Activated CD8-positive, alpha-beta memory T cell treated with anti-CD3 and anti-CD28 coated beads, Interleukin-2, amount 50 U/mL, for 48 hours (primary cell): ENCODE measurements around the gene AK3.

Source experiments
- DNase-seq: peaks from one replicate; pipeline ENCODE4 v3.0.0-alpha.2; 2020

Gene AK3

DNA sequence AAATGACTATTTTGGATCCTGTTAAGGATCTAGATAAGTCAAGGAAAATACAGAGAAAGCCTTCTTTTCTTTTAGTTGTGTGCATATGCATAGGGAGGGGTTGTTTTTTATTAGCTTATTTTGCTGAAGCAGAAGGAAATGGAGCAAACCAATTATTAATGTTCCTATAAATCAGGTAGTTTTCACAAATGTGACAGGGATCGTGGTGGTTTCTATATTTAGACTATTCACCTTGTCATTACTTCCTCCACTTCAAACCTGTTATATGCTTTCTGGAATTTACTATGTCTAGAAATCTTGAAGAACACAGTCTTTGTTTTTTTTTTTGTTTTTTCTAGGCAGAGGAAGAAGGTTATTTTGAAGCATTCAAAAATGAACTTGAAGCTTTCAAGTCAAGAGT lies 39.5 kb downstream of the AK3 start:
- DNase-seq = no peak

DNA sequence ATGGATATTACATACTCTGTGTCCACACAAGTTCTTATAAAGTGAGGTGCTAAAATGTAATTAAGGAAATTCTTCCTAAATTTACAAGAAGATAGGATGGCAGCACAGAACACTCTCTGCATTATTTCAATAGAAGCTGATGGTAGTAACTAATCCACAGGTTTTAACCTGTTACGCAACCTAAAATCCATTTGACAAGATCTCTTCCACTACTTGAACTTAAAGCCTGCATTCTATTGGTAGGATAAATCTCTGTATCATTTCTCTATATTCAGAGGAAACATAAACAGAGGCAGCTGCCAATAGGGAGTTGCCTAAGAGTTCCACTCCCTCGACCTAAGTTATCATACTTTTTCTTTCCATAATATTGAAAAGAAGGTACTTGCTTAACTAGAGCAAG lies 40.1 kb downstream of the AK3 start:
- no peak for DNase-seq

DNA sequence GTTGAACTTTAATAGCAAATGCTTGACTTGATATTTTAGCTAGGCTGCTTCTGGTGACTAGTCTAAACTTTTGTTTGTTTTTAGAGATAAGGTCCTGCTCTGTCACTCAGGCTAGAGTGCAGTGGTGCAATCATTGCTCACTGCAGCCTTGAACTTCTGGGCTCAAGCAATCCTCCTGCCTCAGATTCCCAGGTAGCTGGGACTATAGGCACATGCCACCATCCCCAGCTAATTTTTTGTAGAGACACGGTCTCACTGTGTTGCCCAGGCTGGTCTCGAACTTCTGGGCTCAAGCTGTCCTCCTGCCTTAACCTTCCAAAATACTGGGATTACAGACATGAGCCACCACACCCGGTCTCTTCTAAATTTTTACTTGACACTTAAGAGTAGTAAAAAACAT lies 40.9 kb downstream of the AK3 start:
- DNase-seq = no peak

DNA sequence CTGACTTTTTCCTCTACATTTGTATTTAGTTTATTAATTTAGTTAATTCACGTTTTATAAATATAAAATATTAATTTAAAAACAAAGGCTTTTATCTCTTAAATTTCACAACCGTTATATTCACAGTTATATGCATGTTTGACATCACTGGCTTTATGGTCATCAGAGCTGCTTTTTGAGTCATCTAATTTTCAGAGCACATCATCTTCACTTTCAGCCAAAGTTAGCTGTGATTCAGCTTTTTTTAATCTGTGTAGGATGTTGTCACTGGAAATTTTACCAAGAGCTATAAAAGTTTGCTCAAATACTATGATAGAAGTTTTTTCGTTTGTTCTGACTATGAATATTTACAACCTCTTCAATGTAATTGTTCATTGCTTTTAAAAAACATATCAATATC lies 49.2 kb downstream of the AK3 start:
- DNase-seq = no peak

DNA sequence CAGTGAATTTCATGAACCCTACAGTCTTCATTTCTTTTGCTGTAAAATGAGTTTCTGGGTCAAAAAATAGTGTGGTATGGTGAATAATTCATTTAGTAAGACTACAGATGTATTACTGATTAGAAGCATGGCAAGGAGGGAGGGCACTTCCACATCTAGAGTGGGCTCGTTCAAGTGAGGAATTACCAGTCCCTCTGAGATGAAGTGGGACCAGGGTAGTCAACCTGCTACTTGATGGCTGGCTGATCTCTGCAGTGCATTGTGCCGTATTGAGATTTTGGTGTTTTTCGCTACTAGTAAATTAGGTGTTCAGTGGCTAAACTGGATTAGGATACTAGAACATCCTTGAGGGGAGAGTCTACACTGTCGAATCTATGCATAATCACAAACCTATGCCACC lies 50.9 kb downstream of the AK3 start:
- no peak for DNase-seq

DNA sequence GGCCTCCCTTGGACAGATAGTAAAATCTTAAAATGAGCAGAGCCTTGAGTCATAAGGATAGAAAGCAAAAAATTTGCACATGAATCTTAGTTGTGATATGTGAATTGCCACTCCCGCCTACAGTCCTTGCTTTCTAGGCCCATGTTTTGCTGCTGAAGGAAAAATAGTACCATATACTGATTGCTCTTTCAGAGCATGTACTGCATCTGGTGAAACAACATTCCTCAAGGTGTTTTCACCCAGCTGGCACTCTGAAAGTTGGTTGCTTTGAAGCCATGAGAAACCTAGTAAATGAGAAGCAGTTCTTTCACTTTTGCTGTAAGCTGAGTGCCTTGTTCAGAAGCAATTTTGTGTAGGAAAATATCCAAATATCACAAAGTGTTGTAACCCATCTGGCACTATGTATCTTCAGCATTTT lies 51.3 kb downstream of the AK3 start:
- no peak for DNase-seq

DNA sequence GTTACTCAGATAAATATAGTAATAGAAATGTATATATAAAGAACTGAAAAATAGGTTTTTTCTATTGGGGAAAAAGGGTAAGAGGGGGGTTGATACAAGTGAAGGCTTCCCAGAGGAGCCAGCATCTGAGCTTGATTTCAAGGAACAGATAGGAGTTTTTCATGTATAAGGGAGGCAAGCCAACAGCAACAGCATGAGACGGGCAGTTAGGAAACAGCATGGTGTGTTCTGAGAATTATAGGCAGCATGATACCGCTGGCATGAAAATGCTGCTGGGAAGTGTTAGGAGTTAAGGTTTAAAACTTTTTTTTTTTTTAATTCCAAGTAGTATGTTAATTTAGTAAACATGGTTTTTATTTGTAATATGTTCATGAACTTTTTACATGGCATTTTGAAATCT lies 52.0 kb downstream of the AK3 start:
- no peak for DNase-seq

DNA sequence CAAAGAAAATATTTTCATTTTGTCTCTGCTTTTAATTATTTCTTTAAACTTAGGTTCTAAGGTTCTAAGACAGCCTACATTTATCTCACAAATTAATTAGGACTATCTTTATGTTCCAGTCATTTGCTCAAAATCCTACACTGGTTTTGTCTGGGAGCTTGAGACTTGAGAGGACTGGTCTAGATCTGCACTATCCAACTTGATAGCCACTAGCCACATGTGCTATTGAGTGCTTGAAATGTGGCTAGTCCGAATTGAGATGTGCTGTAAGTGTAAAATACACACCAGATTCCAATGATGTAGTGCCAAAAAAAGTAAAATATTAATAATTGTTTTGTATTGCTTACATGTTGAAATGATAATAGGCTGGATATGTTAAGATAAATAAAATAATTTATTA lies 54.4 kb downstream of the AK3 start:
- no peak for DNase-seq

DNA sequence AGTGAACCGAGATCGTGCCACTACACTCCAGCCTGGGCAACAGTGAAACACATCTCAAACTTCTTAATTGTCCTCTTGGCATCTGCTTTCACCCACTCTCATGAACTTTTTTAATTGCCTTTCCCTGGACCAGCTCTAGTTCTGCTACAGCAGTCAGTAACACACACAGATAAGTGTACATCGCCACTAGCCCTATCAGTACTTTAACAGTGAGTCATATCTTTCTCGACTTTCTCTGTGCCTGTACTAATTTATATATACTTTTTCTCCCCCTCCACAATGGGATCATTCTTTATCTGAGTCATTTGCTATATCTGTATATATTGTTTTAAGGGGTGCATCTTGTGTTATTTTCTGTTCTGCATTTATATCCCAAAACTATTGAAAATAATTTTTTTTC lies 54.9 kb downstream of the AK3 start:
- no peak for DNase-seq

DNA sequence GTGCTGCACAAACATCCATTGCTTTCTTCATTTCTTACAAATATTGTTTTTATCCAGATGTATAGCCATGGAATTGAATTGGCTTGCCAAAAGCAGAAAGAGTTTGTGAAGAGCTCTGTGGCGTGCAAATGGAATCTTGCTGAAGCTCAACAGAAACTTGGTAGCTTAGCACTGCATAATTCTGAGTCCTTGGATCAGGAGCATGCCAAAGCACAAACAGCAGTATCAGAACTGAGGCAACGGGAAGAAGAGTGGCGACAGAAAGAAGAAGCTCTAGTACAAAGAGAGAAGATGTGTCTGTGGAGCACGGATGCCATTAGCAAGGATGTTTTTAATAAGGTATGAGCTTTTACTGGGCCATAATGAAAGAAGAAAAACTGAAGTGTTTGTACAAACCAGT lies 56.2 kb downstream of the AK3 start:
- DNase-seq = no peak

DNA sequence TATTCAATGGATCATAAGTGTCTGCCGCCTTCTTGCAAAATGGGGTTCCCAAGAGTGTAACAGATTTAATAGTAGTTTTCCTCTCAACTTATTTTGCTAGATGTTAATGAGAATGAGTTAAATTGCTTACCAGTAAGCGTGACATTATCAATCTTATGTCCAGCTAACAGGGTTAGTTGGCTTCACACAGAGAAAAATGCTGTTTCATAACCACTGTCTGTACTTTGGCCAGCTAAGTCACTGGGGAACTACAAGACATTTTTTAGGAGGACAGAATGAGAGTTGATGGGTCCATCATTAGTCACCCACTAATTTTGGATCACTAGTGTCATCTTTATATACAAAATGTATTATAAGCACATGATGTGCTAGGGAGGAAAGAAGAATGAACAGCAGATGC lies 60.3 kb downstream of the AK3 start:
- no peak for DNase-seq

DNA sequence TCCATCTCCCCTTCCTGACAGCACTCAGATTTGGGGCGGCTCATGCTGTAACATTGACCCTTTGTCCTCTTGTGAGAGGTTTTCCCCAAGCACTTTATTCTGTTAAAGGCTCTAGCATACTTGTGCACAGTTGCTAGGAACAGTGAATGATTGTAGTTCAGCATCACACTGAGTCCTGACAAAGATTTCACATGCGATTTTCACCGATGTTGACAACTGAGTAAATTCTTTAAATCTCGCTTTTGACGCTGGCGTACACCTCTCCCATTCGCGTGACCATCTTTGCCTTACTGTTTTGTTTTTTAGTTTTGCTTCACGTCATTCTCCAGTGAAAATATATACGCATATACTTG lies 60.9 kb downstream of the AK3 start:
- DNase-seq = no peak

DNA sequence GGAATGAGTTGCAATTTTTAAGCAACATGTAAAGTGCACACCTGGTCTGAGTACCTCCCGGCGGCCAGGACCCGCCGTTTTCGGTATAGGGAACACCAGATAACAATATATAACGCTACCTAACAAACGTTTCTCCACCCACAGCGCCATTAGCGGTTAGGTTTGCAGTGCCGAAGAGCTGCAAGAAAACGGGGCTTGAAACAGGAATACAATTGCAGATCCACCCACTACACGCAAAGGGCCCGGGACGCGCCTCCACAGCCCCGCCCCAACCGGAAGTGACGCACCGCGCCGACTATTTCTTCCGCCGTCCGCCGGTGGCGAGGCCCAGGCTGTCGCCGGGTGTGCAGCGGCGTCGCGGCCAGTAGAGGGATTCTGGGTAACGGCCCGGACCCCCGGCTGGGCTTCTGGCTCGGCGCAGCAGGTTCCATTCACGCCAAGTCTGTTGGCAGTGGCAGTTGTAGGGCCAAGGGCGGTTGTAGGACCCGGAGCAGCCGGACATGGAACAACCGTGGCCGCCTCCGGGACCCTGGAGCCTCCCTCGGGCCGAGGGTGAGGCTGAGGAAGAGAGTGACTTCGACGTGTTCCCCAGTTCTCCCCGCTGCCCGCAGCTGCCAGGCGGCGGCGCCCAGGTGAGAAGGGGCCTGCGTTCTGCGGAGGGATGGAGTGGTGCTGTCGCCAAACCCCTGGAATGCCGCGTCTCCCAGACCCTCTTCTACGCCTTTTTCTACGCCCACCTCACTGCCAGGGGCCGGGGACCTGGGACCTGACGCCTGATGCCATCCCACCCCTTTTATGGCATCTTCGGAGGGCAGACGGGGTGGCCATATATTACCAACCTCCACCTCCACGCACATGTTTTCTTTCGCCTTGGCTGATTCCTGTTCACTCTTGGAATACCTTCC lies 61.5 kb downstream of the AK3 start, which contains the start of gene CDC37L1:
Gene CDC37L1, plus strand, starts transcription at position 302 of the 905 bp plus-strand sequence. Its CDS starts 199 bp downstream, at position 501.
- DNase-seq = peak; percentile 100

DNA sequence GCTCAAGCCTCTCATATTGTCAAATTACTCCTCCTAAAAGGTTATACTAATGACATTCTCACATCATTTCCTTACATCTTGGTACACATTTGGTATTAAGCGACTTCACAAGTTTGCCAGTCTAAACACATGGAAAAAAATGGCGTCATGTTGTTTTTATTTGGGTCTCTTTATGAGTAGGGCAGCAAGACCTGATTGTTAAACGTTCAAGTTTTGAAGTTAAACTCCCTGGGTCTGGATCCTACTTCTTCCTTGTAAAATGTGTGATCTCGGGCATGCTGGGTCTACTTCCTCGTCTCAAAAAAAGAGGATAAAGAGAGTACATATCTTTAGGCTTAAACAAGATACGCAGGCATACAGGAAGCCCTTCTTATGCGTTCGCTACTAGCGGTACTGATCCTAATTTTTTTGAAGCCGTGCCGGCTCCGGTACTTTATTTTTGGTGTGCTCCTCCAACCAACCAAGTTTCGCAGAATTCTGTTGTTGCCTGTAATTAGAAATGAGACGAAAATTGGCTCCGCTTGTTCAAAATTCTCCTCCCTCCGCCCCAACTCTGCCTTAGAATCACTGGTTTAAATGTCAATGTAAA lies 62.2 kb downstream of the AK3 start:
- no peak for DNase-seq

DNA sequence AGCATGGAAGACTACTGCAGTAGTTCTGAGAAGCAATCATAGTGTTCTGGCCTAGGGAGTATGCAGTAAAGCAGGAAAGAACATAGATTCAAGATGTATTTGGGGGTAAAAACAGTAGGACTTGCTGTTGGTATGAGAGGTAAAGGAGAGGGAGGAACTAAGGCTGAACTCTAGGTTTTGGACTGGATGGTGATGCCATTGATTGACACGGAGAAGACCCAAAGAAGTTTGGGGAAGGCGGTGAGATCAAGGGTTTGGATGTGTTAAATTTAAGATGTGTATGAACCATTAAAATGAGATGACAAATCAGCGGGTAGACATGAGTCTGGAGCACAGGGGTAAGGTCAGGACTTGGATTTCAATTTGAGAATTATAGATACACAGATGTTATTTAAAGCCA lies 63.6 kb downstream of the AK3 start:
- no peak for DNase-seq

DNA sequence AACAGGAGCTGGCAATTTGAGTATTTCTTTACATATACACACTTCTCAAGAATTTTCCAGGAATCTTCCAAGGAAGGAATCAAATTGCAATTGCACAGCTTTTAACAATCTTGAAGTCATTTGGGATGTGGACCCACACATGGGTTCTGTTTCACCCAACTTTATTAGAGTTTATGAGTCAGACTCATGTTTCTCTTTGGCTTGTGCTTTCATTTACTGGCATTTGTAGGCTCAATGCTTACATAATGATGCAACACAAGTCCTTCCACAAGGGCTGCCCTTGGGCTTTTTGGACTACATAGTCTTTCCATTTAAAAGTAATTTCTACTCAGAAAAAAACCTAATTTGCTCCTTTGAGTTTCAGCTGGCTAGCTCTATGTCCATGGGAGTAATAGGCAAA lies 66.2 kb downstream of the AK3 start:
- DNase-seq = no peak

DNA sequence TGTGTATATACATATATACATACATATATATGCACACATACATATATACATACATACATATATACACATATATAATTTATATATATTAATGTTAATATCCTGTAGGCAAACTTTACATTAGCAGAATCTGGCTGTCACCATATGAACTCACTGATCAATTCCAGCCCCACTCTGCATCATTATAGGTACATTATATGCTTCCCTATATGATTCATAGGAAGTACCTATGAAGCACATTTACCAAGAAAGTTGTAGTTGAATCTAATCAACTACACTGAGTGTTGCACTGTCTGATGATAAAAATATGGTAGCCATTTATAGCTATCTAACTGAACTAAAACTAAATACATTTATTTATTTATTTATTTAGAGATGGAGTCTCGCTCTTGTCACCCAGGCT lies 69.3 kb downstream of the AK3 start:
- DNase-seq = no peak

DNA sequence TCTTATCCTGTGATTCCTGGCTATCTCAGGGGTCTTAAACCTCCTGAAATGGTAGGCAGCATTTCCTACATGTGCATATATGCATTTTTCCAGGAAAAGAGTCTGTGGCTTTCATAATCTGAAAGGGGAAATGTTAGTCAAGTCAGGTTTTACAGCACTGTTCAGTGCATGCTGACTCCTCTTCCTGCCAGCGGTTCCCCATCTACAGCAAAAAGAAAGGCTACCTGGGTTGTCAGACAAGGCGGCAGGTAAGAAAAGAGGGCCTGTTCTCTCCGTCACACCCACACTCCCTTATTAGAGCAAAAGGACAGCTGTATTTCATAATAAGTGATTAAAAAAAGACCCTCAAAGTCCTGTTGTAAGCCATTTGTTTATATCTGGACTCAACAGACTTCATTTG lies 70.4 kb downstream of the AK3 start:
- no peak for DNase-seq

DNA sequence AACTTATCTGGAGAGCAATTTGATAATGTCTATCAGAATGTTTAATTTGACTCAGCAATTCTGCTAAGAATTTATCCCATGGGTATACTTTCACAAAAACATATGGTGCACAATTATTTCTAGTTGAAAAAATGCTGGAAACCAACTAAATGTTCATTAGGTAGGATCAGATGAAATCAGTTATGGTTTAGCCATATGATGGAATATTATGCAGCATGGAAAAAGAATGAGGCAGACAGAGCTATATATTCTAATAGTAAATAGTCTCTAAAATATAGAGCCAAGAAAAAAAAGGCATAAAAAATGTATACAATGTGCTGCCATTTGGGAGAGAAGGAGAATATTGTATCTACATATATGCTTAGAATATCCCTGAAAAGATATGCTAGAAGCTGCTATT lies 71.1 kb downstream of the AK3 start:
- DNase-seq = no peak

DNA sequence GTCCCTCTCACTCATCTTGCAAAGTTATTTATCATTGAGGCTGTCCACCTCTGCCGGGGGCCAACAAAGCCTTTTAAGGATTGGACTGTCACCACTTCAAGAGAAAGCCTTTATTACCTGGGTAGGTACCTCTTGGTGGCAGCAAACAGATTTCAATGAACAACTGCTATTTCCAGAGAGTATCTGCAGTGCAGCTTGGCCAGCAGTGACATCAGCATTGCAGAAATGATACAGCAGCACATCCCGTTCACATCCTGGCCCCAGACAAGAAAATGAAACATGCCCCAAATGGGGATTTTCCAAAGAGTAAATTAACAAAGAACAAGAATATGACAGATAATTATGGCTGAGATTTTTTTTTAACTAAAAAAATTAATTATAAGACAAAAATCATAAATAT lies 72.4 kb downstream of the AK3 start:
- DNase-seq = no peak

DNA sequence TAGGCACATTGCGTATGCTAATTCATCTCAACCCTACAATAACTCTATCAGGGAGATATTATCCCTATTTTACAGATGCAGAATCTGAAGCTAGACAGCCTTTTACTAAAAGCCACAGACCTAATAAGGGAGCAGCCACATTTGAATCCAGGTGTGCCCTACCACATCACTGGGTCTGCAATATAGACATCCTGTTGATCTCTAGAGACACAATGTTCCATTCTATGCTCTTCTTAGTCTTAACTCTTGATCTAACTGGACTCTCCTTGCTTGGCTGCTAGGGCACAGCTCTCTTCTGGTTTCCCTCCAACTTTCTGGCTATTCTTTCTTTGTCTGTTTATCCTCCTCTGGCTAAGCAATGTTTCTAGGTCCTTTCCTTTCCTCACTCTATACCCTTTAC lies 73.3 kb downstream of the AK3 start:
- no peak for DNase-seq

DNA sequence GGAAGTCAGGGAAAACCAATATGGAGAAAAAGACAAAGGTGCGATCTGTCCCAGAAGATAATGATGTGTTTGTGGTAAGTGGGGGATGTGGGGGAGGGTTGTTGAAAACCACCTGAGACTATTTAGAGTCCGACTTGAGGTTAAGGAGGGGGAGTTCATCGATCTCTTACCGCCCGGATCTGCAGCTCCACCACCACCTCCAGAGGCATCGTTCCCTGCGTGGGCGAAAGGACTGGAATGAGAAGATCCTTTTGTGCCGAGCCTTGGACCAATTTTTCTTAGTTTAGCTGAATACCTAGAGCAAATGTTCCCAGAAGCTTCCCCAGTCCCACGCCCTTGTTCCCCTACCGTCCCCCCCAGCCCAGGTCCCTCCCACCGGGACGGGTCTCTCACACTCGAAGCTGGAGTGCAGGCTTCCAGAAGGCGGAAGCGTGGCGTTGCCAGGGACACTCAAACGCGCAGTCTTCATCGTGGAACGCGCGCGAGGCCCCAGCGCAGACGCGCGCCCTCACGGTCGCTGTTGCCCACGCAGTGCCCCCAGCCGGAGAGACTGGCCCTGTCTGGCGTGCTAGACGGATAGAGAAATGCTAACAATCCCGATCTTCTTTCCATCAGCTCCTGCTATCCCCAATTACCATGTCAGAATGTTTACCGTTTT lies 74.8 kb downstream of the AK3 start, which contains the start of gene SPATA6L:
Gene SPATA6L, minus strand, starts transcription at position 439 of the 658 bp plus-strand sequence. Its CDS starts 230 bp downstream, at position 209.
- peak; percentile 68 for DNase-seq

DNA sequence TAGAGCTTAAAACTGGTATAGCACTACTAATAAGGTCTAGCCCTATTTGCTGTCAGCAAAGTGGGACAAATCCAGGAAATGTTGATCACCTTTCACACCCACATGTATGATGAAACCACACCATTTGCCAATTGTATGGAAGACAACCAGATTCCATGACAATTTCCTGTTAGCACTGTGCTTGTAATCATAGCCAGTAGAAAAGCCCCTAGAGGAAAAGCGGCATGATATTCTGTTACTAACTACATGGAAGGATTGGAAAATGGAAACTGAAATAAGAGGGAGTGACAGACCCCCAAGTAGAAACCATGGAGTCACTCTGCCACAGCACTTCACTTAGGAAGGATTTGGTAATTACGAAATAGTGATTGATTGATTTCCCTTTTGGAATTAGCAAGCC lies 75.6 kb downstream of the AK3 start:
- DNase-seq = no peak

DNA sequence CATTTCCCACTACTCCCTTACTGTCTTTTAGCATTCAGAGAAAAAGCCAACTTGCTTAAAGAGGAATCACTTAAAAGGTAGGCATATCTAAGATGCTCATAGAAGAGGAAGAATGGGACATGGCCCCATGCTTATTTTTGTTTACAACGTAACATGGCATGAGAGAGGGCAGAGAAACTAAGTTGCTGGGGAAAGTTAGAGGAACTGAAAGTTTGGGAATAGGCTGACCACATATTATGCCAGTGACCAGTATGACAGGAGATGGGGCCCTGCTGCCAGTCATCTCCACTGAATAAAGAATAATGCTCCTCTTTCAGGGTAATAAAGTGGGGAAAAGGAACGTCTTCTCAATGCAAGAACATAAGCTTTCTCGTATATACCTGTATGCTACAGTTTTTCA lies 77.0 kb downstream of the AK3 start:
- DNase-seq = no peak
